ENCODE results near the gene FAM229B. TPM values are rescaled to one million over a fixed set of nuclear protein-coding genes. Genes with fewer than 3 reads are reported as not detected.

FAM229B gene
- total and polyA plus RNA-seq, 2 of the 8 experiments (the other 6 are each of a cell fraction or from before 2014, with no cell fraction given) = 10.0 to 10.4 TPM

GRCh38 chr6:112044196-112044595 lies 43.2 kb upstream of the FAM229B start (continued):
- no peak for TF ChIP-seq YY1 (IDR thresholded peaks at IDR 0.05; ENCODE audit: low read depth, low read length)
- no peak for TF ChIP-seq SRF (IDR thresholded peaks at IDR 0.05; ENCODE audit: low read depth, low read length)
- TF ChIP-seq RXRA (IDR thresholded peaks at IDR 0.05; ENCODE audit: insufficient read depth, low read depth, low read length) = no peak
- no peak for TF ChIP-seq CREB1 (IDR thresholded peaks at IDR 0.05)
- no peak for TF ChIP-seq ASH2L (IDR thresholded peaks at IDR 0.05; ENCODE audit: low read length)
- no peak for TF ChIP-seq MAX (IDR thresholded peaks at IDR 0.05)
- no peak for TF ChIP-seq RFX5 (IDR thresholded peaks at IDR 0.05; ENCODE audit: borderline replicate concordance, low read depth, low read length)
- TF ChIP-seq CBX5 (IDR thresholded peaks at IDR 0.05; ENCODE audit: low read depth, low read length) = no peak
- TF ChIP-seq KDM4A (IDR thresholded peaks at IDR 0.05; ENCODE audit: low read depth, low read length, severe bottlenecking) = no peak

All from H1 (cell line).